Prostate gland (tissue), 2 donors: ENCODE results near the gene ACSF3.

ENCODE experiments used
- CTCF ChIP-seq, 4 experiments: fragments of 200-600 bp in 2 of 4; fragments of 450-650 bp in 2 of 4; sonication (generic) in 2 of 4; IDR thresholded peaks; 1 replicate in 3 of 4; 2 replicates in 1 of 4; pipeline ENCODE4 v1.5.1; 2016 to 2019; ENCODE audit warnings: antibody characterized with exemption in 4 of 4, mild to moderate bottlenecking in 2 of 4, moderate library complexity in 2 of 4
- POLR2A ChIP-seq: fragments of 450-650 bp; IDR thresholded peaks from one replicate; pipeline ENCODE4 v1.6.1; 2016; ENCODE audit warnings: antibody characterized with exemption, mild to moderate bottlenecking
- POLR2AphosphoS5 ChIP-seq: sonication (generic); formaldehyde crosslinking; IDR thresholded peaks from one replicate; pipeline ENCODE4 v1.6.1; 2017; ENCODE audit warnings: antibody characterized with exemption

- no peak for TF ChIP-seq CTCF (IDR thresholded peaks at IDR 0.05)
- TF ChIP-seq POLR2AphosphoS5: no peak
- no peak for TF ChIP-seq POLR2A
These were observed 46.1 kb upstream of the ACSF3 start for GRCh38 chr16:89047331-89048089.
